GM21390 (cell line): ENCODE data around the gene THRAP3.
A peak's percentile ranks its signal among the peaks of the same experiment; 100 is the strongest.
"Not testable (repeated sequence)": the region's sequence is repeated elsewhere in the genome, so short reads cannot be mapped to it uniquely, and the experiment has no call there.

Source experiments
- ATAC-seq: cut with Tn5 transposase; IDR thresholded peaks from one replicate; pipeline ENCODE4 v1.9.1; 2021; ENCODE audit not compliant: unreplicated experiment

Gene THRAP3

GRCh38 chr1:36204347-36204909, 19.8 kb upstream of the THRAP3 start:
- no peak for ATAC-seq

GRCh38 chr1:36206323-36206858, 17.9 kb upstream of the THRAP3 start:
- ATAC-seq, result no peak

GRCh38 chr1:36207339-36207738, 16.9 kb upstream of the THRAP3 start:
- ATAC-seq, result no peak

GRCh38 chr1:36208978-36209703, 15.1 kb upstream of the THRAP3 start:
- ATAC-seq, result no peak

GRCh38 chr1:36211307-36211706, 12.9 kb upstream of the THRAP3 start:
- ATAC-seq, result no peak

GRCh38 chr1:36211841-36212240, 12.4 kb upstream of the THRAP3 start:
- ATAC-seq, result no peak

- ATAC-seq, result no peak
Observed at GRCh38 chr1:36212782-36213181, 11.5 kb upstream of the THRAP3 start.

GRCh38 chr1:36217670-36218069, 6.6 kb upstream of the THRAP3 start:
- no peak for ATAC-seq

GRCh38 chr1:36221901-36222300, 2.3 kb upstream of the THRAP3 start:
- not testable (repeated sequence) for ATAC-seq

GRCh38 chr1:36222481-36223380, 1.5 kb upstream of the THRAP3 start:
- ATAC-seq, result no peak

GRCh38 chr1:36223381-36223995, 755 bp upstream of the THRAP3 start:
- ATAC-seq, result peak; percentile 15

GRCh38 chr1:36224537-36225282, 467 bp downstream of the THRAP3 start:
- peak; percentile 51 for ATAC-seq

GRCh38 chr1:36225283-36225899, 1.1 kb downstream of the THRAP3 start:
- ATAC-seq, result no peak

- not testable (repeated sequence) for ATAC-seq
Observed at GRCh38 chr1:36230279-36230678, 6.0 kb downstream of the THRAP3 start.

GRCh38 chr1:36231191-36231590, 6.9 kb downstream of the THRAP3 start:
- ATAC-seq, result no peak

- no peak for ATAC-seq
Observed at GRCh38 chr1:36232212-36233095, 8.2 kb downstream of the THRAP3 start.

- no peak for ATAC-seq
Observed at GRCh38 chr1:36236302-36236701, 12.1 kb downstream of the THRAP3 start.

GRCh38 chr1:36238433-36238832, 14.2 kb downstream of the THRAP3 start:
- ATAC-seq, result no peak
